ENCODE results near the gene NEK11.

Gene NEK11

DNA sequence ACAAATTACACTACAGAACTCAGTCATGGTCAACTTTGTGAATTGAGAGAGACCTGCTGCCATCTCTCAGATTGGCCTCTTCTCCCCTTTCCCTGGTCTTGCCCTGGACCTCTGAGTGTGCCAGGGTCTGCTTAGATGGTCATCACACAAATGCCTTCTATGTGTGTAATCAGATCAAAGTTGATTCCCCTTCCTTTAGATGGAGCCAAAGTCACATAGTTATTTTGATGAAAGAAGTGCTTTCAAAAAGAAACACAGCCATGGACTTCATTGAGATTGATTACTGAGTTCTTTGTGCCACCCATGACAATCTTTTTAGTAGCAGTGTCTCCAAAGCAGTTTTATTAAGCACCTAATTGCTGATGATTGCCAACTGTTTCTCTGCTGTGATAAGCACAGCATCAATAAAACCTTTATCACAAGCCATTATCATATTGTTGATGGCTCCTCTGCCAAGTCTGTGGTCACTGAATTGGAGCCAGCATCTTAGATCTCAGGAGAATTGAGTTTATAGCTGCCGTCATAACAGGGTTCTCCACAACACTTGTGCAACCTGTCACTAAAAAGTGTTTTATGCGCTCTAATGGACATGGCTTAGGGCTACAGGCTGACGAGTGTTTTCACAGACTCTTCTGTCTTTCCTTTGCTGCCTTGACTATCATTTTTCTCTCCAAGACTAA lies 205.2 kb downstream of the NEK11 start:
- no peak for DNase-seq

GRCh38 chr3:131232711-131233267 lies 206.1 kb downstream of the NEK11 start:
- DNase-seq, result no peak

DNA sequence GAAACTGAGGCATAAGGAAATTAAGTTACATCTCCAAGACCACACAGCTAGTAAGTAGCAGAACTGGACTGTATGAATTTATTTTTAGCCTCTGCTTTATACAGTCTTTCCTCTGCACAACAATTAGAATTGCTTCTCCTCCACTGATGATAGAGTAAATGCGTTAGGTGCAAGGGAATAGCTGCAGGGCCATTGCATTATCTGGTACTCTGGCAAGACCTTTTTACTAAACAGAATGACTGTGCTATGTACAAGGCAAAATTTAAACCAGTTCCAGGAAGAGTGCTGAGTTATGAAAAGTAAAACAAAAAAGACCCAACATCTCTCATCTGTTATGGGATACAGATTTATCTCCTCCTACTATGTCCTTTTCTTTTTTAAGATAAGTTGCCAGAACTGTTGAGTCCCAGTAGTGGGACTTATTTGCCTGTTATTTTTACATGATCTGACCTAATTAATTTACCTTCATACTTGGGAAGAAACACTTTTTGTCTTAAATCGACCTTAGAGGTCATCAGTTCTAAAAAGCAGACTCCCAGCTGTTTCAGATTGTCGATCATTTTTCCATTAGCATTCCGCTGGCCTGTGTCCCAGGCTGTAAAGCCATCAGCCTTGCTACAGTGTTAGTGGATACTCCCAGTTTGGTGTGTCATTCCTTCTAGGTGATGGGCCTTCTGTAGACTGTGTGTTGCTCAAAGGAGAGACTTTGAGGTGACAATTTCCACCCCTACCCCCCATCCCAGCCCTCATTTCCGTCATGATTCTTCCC lies 207.4 kb downstream of the NEK11 start:
- no peak for DNase-seq

DNA sequence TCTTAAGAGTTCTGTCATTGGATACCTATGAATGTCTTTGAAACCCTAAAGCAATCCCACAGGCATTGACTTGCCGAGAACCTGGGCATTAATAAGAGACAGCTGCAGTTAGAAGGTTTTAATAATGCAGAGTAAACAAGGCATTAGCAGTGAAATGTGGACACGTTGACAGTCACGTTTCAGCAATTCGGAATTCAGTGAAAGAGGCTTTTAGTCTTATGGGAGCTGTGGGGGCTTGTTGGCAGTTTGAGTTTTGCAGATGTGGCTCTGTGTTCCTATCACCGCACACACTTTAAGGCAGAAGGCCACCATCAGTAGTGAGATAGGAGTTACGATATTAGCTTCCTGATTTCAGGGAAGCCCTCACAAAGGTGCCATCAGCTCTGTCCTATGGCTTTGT lies 209.7 kb downstream of the NEK11 start:
- DNase-seq, result no peak

GRCh38 chr3:131238496-131238895 lies 211.8 kb downstream of the NEK11 start:
- DNase-seq, result no peak

- no peak for DNase-seq
Observed at GRCh38 chr3:131239267-131239666, 212.6 kb downstream of the NEK11 start.

GRCh38 chr3:131242201-131242600 lies 215.5 kb downstream of the NEK11 start:
- DNase-seq, result no peak

- no peak for DNase-seq
Observed at GRCh38 chr3:131250466-131250865, 223.8 kb downstream of the NEK11 start.

- DNase-seq, result no peak
Observed at GRCh38 chr3:131260525-131260924, 233.8 kb downstream of the NEK11 start.

DNA sequence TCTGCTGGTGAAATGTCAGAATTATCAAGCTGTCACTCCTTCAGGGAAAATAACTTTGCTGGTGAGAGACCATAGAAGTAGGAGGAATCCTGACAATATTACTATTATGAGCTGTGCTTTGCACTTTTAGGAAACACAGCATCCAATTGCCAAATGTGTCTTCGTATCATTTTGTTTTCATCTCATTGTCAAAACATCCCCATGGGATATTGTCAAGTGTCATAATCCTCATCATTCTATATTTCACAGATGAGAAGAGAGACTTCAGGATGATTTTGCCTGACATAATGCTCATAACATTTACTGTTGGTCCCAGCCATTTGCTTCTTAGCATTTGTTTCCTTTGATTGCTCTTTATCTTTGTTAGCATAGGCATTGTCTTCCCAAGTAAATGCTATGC lies 234.4 kb downstream of the NEK11 start:
- no peak for DNase-seq

GRCh38 chr3:131275556-131275955 lies 248.9 kb downstream of the NEK11 start:
- DNase-seq, result no peak

GRCh38 chr3:131277836-131278497 lies 251.3 kb downstream of the NEK11 start:
- no peak for DNase-seq

GRCh38 chr3:131279577-131279976 lies 252.9 kb downstream of the NEK11 start:
- no peak for DNase-seq

DNA sequence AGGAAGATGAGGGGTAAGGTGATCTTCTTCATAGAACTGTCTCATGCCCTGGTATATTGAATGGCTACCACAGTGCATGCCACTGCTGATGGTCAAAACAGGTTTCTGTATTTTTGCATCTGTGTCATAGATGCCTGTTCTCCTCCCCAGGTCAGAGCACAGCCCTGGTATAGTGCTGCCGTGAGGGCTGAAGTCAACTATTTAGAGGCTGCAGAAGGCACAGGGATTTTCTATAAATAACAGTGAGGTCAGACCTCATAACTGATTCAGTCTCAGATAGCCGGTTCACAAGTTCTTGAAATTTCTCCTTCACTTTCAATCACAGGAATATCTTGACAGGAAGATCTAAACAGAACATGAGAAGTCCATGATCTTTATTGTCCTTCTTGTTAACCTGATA lies 255.7 kb downstream of the NEK11 start:
- no peak for DNase-seq

DNA sequence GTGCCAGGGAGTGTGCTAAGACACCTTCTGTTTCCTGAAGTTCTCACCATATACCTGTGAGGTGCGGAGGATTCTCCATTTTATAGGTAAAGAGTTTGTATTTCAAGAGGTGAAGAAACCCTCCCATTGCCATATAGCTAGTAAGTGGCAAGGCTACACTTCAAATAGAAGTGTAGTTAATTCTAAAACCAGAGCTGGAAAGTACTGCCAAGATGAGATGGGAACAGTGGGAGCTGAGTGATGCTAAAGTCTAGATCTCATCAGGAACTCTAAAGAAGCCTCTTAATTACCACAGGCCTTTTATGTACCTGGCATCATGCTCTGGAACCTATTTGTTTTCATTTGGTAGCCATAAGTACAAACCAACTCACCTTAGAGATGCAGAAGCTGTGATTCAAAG lies 256.3 kb downstream of the NEK11 start:
- DNase-seq, result no peak

DNA sequence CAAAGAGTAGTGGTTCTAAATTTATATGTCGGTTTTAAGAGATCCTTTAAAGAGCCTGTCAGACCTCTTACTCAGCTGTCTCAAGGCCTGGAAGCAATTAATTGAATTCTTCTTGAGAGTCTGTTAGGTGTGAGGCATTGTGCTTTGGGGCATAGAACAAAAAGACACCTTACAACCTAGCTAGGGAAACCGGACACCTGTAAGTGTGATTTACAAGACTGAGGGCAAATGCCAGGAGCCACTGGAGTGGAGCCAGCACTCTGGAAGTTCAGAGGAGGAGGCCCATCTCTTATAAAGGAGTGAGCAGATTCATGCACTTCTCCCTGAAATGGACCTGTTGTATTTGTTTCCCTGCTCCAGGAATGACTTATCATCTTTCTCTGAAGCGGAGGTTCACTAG lies 257.2 kb downstream of the NEK11 start:
- no peak for DNase-seq

DNA sequence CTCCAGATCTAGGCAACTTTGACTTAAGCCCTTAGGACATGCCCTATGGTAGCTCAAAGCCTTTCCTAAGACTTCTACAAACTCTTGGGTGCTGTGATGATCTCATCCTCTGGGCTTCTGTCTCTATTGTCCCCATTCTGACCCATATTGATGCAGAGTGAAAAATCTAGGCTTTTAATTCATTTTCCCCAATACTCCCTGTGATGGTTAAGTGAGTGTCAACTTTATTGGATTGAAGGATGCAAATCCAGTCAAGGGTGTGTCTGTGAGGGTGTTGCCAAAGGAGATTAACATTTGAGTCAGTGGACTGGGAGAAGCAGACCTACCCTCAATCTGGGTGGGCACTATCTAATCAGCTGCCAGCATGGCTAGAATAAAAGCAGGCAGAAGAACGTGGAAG lies 257.6 kb downstream of the NEK11 start:
- no peak for DNase-seq

DNA sequence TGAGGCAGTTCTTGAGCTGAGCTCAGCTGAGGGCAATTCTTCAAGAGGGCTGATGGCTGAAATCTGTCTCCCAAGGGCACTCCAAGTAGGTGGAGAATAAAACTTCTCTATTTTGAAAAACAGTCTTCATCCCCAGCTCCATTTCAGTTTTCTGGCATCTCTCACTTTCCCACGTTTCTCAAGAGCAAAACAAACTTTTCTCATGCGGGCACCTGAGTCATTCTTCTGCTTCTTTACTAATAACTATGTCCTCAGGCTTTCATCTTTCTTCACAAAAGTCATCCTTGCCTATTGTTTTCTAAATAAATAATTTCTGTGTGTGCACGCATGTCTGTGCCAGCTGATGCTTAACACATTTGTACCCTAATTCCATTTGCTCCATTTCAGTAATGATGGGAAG lies 258.8 kb downstream of the NEK11 start:
- no peak for DNase-seq

GRCh38 chr3:131299836-131300235 lies 273.2 kb downstream of the NEK11 start:
- DNase-seq, result no peak

- DNase-seq, result no peak
Observed at GRCh38 chr3:131303848-131304247, 277.2 kb downstream of the NEK11 start.

DNA sequence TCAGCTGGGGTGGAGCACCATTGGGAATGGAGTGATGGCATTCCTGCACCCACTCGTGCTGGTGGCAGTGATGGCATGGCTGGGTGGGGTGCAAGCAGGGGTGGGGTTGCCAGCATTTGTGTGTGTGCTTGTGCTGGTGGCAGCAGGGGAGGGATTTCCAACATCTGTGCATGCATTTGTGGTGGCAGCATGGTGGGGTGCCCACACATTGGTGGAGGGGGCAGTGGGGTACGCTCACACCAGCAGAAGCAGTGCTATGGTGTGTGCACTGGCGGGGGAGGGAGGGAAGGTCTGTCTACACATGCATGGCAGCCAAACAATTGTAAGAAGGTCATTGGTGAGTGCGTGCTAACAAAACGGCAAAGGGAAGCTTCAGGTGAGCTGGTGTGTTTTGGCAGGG lies 278.2 kb downstream of the NEK11 start:
- DNase-seq, result no peak

DNA sequence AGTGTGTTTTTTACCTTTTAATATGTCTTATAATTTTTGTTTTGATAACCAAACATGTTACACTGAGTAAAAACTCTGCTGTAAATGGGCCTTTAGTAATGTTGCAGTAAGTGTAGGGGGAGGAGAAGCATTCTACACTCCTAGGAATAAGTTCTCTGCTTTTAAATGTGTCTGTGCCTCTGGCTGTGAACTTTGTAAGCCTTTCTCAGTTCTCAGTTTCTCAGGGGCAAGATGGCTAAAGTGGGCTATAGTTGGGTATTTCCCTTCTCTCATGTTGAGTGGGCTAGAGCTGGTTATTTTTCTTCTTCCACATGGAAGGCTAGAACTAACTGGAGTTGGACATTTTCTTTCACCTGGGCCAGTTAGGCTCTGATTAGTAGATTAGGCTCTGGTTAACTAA lies 279.6 kb downstream of the NEK11 start:
- no peak for DNase-seq

GRCh38 chr3:131314318-131314717 lies 287.6 kb downstream of the NEK11 start:
- no peak for DNase-seq

GRCh38 chr3:131315162-131315561 lies 288.5 kb downstream of the NEK11 start:
- DNase-seq, result no peak
